ENCODE results near the gene BLM. TPM values are rescaled to one million over a fixed set of nuclear protein-coding genes. Genes with fewer than 3 reads are reported as not detected.

Gene BLM
- total and polyA plus RNA-seq, 12 donors, result 3.5 to 35.0 (median 7.9) TPM

GRCh38 chr15:90765531-90765930, 48.4 kb downstream of the BLM start:
- 69 to 87% methylated on average over 2 of the region's 2 CpGs for WGBS, 2 donors
- H3K4me1 ChIP-seq, result peaks cover 0 to 45% (median 20%) of the 10 kb centered on the region in 9 donors
- no peak for ATAC-seq
- no peaks in the 10 kb centered on the region for H3K9me3 ChIP-seq
- H3K4me3 ChIP-seq, result no peak overlapping the region
- H3K36me3 ChIP-seq, result no peaks in the 10 kb centered on the region
- TF ChIP-seq CTCF (IDR thresholded peaks at IDR 0.05), result no peak
- H3K27me3 ChIP-seq, result no peaks in the 10 kb centered on the region
- H3K27ac ChIP-seq, result no peak overlapping the region
- no peak for DNase-seq
- intact Hi-C loops (cut with DNase I), result loop anchor here in 1 of 10 donors (10.0 kb wide), 1 partner anchor 99 kb away; the partner anchor contains the start of gene FURIN

GRCh38 chr15:90765966-90766365, 48.8 kb downstream of the BLM start:
- Histone ChIP-seq H3K9me3 (no peaks in the 10 kb centered on the region), H3K27me3 (no peaks in the 10 kb centered on the region), H3K36me3 (no peaks in the 10 kb centered on the region), H3K27ac (no peak overlapping the region), H3K4me1 (peaks cover 0 to 47% (median 20%) of the 10 kb centered on the region in 9 donors), H3K4me3 (no peak overlapping the region)
- no peak for TF ChIP-seq CTCF (IDR thresholded peaks at IDR 0.05)
- no peak for DNase-seq
- intact Hi-C loops (cut with DNase I), result loop anchor here in 1 of 10 donors (10.0 kb wide), 1 partner anchor 99 kb away; the partner anchor contains the start of gene FURIN
- WGBS, 2 donors, result 99% methylated on average over 3 of the region's 3 CpGs
- ATAC-seq, result no peak

- H3K36me3 ChIP-seq, result no peaks in the 10 kb centered on the region
- peaks cover 0 to 19% (median 5%) of the 10 kb centered on the region in 9 donors for H3K4me1 ChIP-seq
- intact Hi-C loops (cut with DNase I), result loop anchor here in 1 of 10 donors (10.0 kb wide), 1 partner anchor 95 kb away; the partner anchor contains the start of gene FURIN
- H3K4me3 ChIP-seq, result no peak overlapping the region
- whole genome bisulfite sequencing, 2 donors, result 85 to 86% methylated on average over 10 of the region's 10 CpGs
- ATAC-seq, result no peak
- H3K9me3 ChIP-seq, result no peaks in the 10 kb centered on the region
- H3K27ac ChIP-seq, result no peak overlapping the region
- TF ChIP-seq CTCF (IDR thresholded peaks at IDR 0.05), result no peak
- no peaks in the 10 kb centered on the region for H3K27me3 ChIP-seq
- DNase-seq, result no peak
These were observed 52.2 kb downstream of the BLM start for GRCh38 chr15:90769375-90769774.

- Histone ChIP-seq H3K36me3 (no peaks in the 10 kb centered on the region), H3K4me3 (no peak overlapping the region), H3K27ac (no peak overlapping the region), H3K27me3 (no peaks in the 10 kb centered on the region), H3K4me1 (peaks cover 0 to 9% (median 0%) of the 10 kb centered on the region in 9 donors), H3K9me3 (no peaks in the 10 kb centered on the region)
- WGBS, 2 donors, result 100% methylated on average over 1 of the region's 1 CpG
- DNase-seq, result no peak
- ATAC-seq, result no peak
- no peak for TF ChIP-seq CTCF (IDR thresholded peaks at IDR 0.05)
- intact Hi-C loops (cut with DNase I), result no loop called here
These were observed 56.3 kb downstream of the BLM start for GRCh38 chr15:90773485-90773884.

Data from heart right ventricle (tissue), 16 donors.